Suppressor macrophage (primary cell): Measurements from ENCODE around the gene UBE2I.
"Not testable (repeated sequence)": the region's sequence is repeated elsewhere in the genome, so short reads cannot be mapped to it uniquely, and the experiment has no call there.

Experiments used
- DNase-seq, 4 experiments: peaks; one replicate each; pipeline ENCODE4 v3.0.0-alpha.2; 2020 to 2022
- total RNA-seq, 17 experiments: gene quantifications; one replicate each; lab custom pipeline; 2026; ENCODE audit warnings: mixed read lengths in 6 of 17, inconsistent platforms in 3 of 17; lab: John Stamatoyannopoulos, UW

UBE2I gene
- 39.2 to 118 (median 76.7) reads per million in 17 experiments for total RNA-seq

- peak; percentile 97 to 98 (median 98) for DNase-seq
Measured at GRCh38 chr16:1308977-1309885, at the start of gene UBE2I. Gene UBE2I, plus strand, starts transcription at chr16:1309636. Its CDS starts 4,395 bp downstream, at chr16:1314031.

GRCh38 chr16:1259760-1260068 lies 49.7 kb upstream of the UBE2I start:
- DNase-seq, result no peak

- no peak for DNase-seq
Measured at GRCh38 chr16:1260101-1260680, 49.2 kb upstream of the UBE2I start.

- DNase-seq, result no peak
Measured at GRCh38 chr16:1261131-1261892, 48.1 kb upstream of the UBE2I start.

GRCh38 chr16:1262210-1262845 lies 47.1 kb upstream of the UBE2I start:
- no peak for DNase-seq

- no peak for DNase-seq
Measured at GRCh38 chr16:1262846-1263221, 46.6 kb upstream of the UBE2I start.

- DNase-seq, result no peak
Measured at GRCh38 chr16:1263591-1264344, 45.7 kb upstream of the UBE2I start.

GRCh38 chr16:1264345-1265089 lies 44.9 kb upstream of the UBE2I start:
- no peak for DNase-seq

- DNase-seq, result no peak
Measured at GRCh38 chr16:1265090-1265630, 44.3 kb upstream of the UBE2I start.

GRCh38 chr16:1265826-1266225 lies 43.6 kb upstream of the UBE2I start:
- DNase-seq, result no peak

- not testable (repeated sequence) for DNase-seq
Measured at GRCh38 chr16:1269418-1269817, 40.0 kb upstream of the UBE2I start.

- no peak for DNase-seq
Measured at GRCh38 chr16:1271380-1271723, 38.1 kb upstream of the UBE2I start.

GRCh38 chr16:1271724-1272413 lies 37.6 kb upstream of the UBE2I start:
- DNase-seq, result not testable (repeated sequence)

- DNase-seq, result no peak
Measured at GRCh38 chr16:1272453-1273198, 36.8 kb upstream of the UBE2I start.

- DNase-seq, result no peak
Measured at GRCh38 chr16:1273816-1274215, 35.6 kb upstream of the UBE2I start.

- DNase-seq, result no peak
Measured at GRCh38 chr16:1274767-1275166, 34.7 kb upstream of the UBE2I start.

GRCh38 chr16:1275791-1276579 lies 33.5 kb upstream of the UBE2I start:
- no peak for DNase-seq

GRCh38 chr16:1276580-1276878 lies 32.9 kb upstream of the UBE2I start:
- DNase-seq, result no peak

GRCh38 chr16:1277151-1277598 lies 32.3 kb upstream of the UBE2I start:
- DNase-seq, result no peak
